HCT116 (cell line): ENCODE results near the gene COL23A1. TPM values are rescaled to one million over a fixed set of nuclear protein-coding genes. Genes with fewer than 3 reads are reported as not detected.
A peak's percentile ranks its signal among the peaks of the same experiment; 100 is the strongest.

ENCODE experiments used
- ATAC-seq: fragments of 200-7000 bp; cut with Tn5 transposase; 2 replicates; pipeline ENCODE4 v1.9.1; 2020; ENCODE audit warnings: mild to moderate bottlenecking, moderate library complexity
- BruUV-seq: library from RNA; stranded (reverse); fragments of 400-500 nt; replicated peaks from 2 replicates; lab custom pipeline; 2021; lab: Mats Ljungman, UMichigan
- CTCF ChIA-PET: fragments of 300-600 bp; sonication (Branson Sonifier 250); formaldehyde crosslinking; loops from one replicate; lab custom pipeline; 2021; ENCODE audit warnings: antibody characterized with exemption; lab: Charles Lee
- POLR2A ChIA-PET: fragments of 300-600, 350-600 bp; sonication (Branson Sonifier 250); formaldehyde crosslinking; loops from one replicate; lab custom pipeline; 2021; ENCODE audit warnings: antibody characterized with exemption; lab: Charles Lee
- RAD21 ChIA-PET, 2 experiments: fragments of 300-600 bp; sonication (Branson Sonifier 250); formaldehyde crosslinking; loops; one replicate each; lab custom pipeline; 2023; ENCODE audit warnings: low total read pairs in 2 of 2; ENCODE audit not compliant: uncharacterized antibody in 2 of 2, unreplicated experiment in 2 of 2, low non-redundant PET in 1 of 2; lab: Charles Lee
- DNase-seq: peaks from one replicate; pipeline ENCODE4 v3.0.0-alpha.2; 2010; ENCODE audit warnings: low read depth, low spot score
- H2AFZ ChIP-seq: fragments of 200-600 bp; shearing (Covaris generic), sonication (generic); 2 replicates; pipeline ENCODE4 v1.6.1; 2017; ENCODE audit warnings: low read depth, mixed run types, mixed read lengths, antibody characterized with exemption, low read length; ENCODE audit not compliant: poor library complexity, severe bottlenecking
- H3K27ac ChIP-seq: 2 replicates; pipeline ENCODE4 v1.5.1; 2012; ENCODE audit warnings: low read depth, low read length
- H3K27me3 ChIP-seq: fragments of 200-600 bp; sonication (generic); 2 replicates; pipeline ENCODE4 v1.6.1; 2016; ENCODE audit warnings: mixed run types, low read length, mixed read lengths; ENCODE audit not compliant: insufficient read depth
- H3K36me3 ChIP-seq, 2 experiments: fragments of 200-500 bp in 1 of 2; fragments of 200-600 bp in 1 of 2; sonication (Bioruptor generic) in 1 of 2; sonication (generic) in 1 of 2; 2 replicates each; pipeline versions ENCODE4 v1.5.1 to v1.6.1; 2014 to 2016; ENCODE audit warnings: low read length in 2 of 2, inconsistent platforms in 1 of 2, mixed read lengths in 1 of 2, mixed run types in 1 of 2; ENCODE audit not compliant: insufficient read depth in 2 of 2, control insufficient read depth in 1 of 2
- H3K4me1 ChIP-seq, 2 experiments: fragments of 200-600 bp in 1 of 2; sonication (generic) in 1 of 2; 2 replicates each; pipeline versions ENCODE4 v1.5.1 to v1.6.1; 2012 to 2017; ENCODE audit warnings: low read length in 2 of 2, inconsistent platforms in 1 of 2, mild to moderate bottlenecking in 1 of 2, mixed read lengths in 1 of 2, mixed run types in 1 of 2, moderate library complexity in 1 of 2; ENCODE audit not compliant: insufficient read depth in 2 of 2, control insufficient read depth in 1 of 2
- H3K4me2 ChIP-seq: fragments of 200-600 bp; sonication (generic); 2 replicates; pipeline ENCODE4 v1.6.1; 2017; ENCODE audit warnings: mixed run types, low read length, mixed read lengths
- H3K4me3 ChIP-seq, 2 experiments: fragments of 200-600 bp in 1 of 2; sonication (generic) in 1 of 2; replicated peaks in 1 of 2; 2 replicates each; pipeline ENCODE4 v1.5.1; 2011 to 2016; ENCODE audit warnings: low read length in 2 of 2, control low read depth in 1 of 2, low read depth in 1 of 2, mild to moderate bottlenecking in 1 of 2, mixed read lengths in 1 of 2, mixed run types in 1 of 2
- H3K79me2 ChIP-seq: fragments of 200-600 bp; sonication (generic); 2 replicates; pipeline ENCODE4 v1.6.1; 2017; ENCODE audit warnings: mild to moderate bottlenecking, mixed run types, low read length, moderate library complexity, mixed read lengths; ENCODE audit not compliant: insufficient read depth
- H3K9ac ChIP-seq: fragments of 200-600 bp; sonication (generic); 2 replicates; pipeline ENCODE4 v1.6.1; 2016; ENCODE audit warnings: low read length, mixed read lengths
- H3K9me2 ChIP-seq: fragments of 200-600 bp; sonication (generic), shearing (Covaris generic); 2 replicates; pipeline ENCODE4 v1.6.1; 2017; ENCODE audit warnings: mixed run types, mild to moderate bottlenecking, moderate library complexity; ENCODE audit not compliant: insufficient read depth
- H3K9me3 ChIP-seq, 2 experiments: fragments of 200-500 bp in 1 of 2; fragments of 200-600 bp in 1 of 2; sonication (Bioruptor generic) in 1 of 2; sonication (generic) in 1 of 2; 2 replicates each; pipeline ENCODE4 v1.6.1; 2014 to 2017; ENCODE audit warnings: low read length in 2 of 2, mixed read lengths in 2 of 2, inconsistent platforms in 1 of 2, low read depth in 1 of 2, mild to moderate bottlenecking in 1 of 2, mixed run types in 1 of 2, moderate library complexity in 1 of 2; ENCODE audit not compliant: control insufficient read depth in 1 of 2, insufficient read depth in 1 of 2
- H4K20me1 ChIP-seq: fragments of 200-600 bp; sonication (generic), shearing (Covaris generic); 2 replicates; pipeline ENCODE4 v1.6.1; 2017; ENCODE audit warnings: mixed run types, mild to moderate bottlenecking, moderate library complexity; ENCODE audit not compliant: insufficient read depth
- ATF3 ChIP-seq: IDR thresholded peaks from 2 replicates; pipeline ENCODE4 v1.6.1; 2012
- CBX3 ChIP-seq: IDR thresholded peaks from 2 replicates; pipeline ENCODE4 v1.6.1; 2012; ENCODE audit warnings: low read depth
- CEBPB ChIP-seq: IDR thresholded peaks from 2 replicates; pipeline ENCODE4 v1.6.1; 2012; ENCODE audit warnings: low read depth
- EGR1 ChIP-seq: IDR thresholded peaks from 2 replicates; pipeline ENCODE4 v1.6.1; 2012; ENCODE audit warnings: low read depth
- EZH2phosphoT487 ChIP-seq: fragments of 200-600 bp; IDR thresholded peaks from 2 replicates; pipeline ENCODE4 v1.6.1; 2018; ENCODE audit warnings: antibody characterized with exemption, borderline replicate concordance
- JUND ChIP-seq: IDR thresholded peaks from 2 replicates; pipeline ENCODE4 v1.6.1; 2012
- MAX ChIP-seq: IDR thresholded peaks from 2 replicates; pipeline ENCODE4 v1.6.1; 2012
- RAD21 ChIP-seq: IDR thresholded peaks from 2 replicates; pipeline ENCODE4 v1.6.1; 2012; ENCODE audit warnings: low read depth, mild to moderate bottlenecking
- SP1 ChIP-seq: IDR thresholded peaks from 2 replicates; pipeline ENCODE4 v1.6.1; 2012; ENCODE audit warnings: low read depth
- TCF7L2 ChIP-seq: IDR thresholded peaks from 2 replicates; pipeline ENCODE4 v1.7.0; 2011; ENCODE audit warnings: borderline replicate concordance, inconsistent platforms; ENCODE audit not compliant: insufficient read depth, insufficient read length; ENCODE audit errors: extremely low read depth
- ZNF274 ChIP-seq: fragments of 200-500 bp; sonication (Bioruptor generic); IDR thresholded peaks from 2 replicates; pipeline ENCODE4 v1.6.1; 2014; ENCODE audit warnings: mild to moderate bottlenecking, low read depth, low read length, inconsistent platforms
- intact Hi-C: fragments of 100-400 bp; cut with micrococcal nuclease; formaldehyde crosslinking; loops from 2 replicates; pipeline ENCODE4 v1.10.0; 2022
- total RNA-seq: library from RNA; stranded (reverse); gene quantifications from one replicate; pipeline ENCODE4 v1.2.1, GENCODE V29; 2021; ENCODE audit not compliant: unreplicated experiment

Gene COL23A1
- total RNA-seq, 1 experiment from 2014 or later: not detected

- peaks cover 54% of the 10 kb centered on the region for H3K79me2 ChIP-seq
Measured at GRCh38 chr5:178625679-178626483, 35.7 kb upstream of the COL23A1 start.

GRCh38 chr5:178624631-178625546, 34.7 kb upstream of the COL23A1 start:
- intact Hi-C loops: loop anchor here (5.0 to 10.0 kb wide), 3 partner anchors 107 to 548 kb away; partner anchors contain the start of genes ZNF354A and ZNF354B
- no peak overlapping the region for H2AFZ ChIP-seq
- ChIA-PET CTCF (no interaction called here), POLR2A (no interaction called here), RAD21 (no interaction called here)
- TF ChIP-seq SP1 (no peak), TCF7L2 (no peak), ATF3 (no peak), JUND (no peak), EGR1 (no peak), RAD21 (no peak), MAX (no peak), CBX3 (no peak), CEBPB (no peak), EZH2phosphoT487 (no peak), ZNF274 (no peak)
- no peaks in the 10 kb centered on the region for H3K27me3 ChIP-seq
- peak overlapping the region; percentile 94; the same call in 1 of the 2 replicates for H3K9ac ChIP-seq
- H3K4me1 ChIP-seq: peaks cover 11 to 17% of the 10 kb centered on the region in 2 experiments
- DNase-seq (no peak), ATAC-seq (no peak)
- no peaks in the 10 kb centered on the region for H4K20me1 ChIP-seq
- H3K79me2 ChIP-seq: peaks cover 64% of the 10 kb centered on the region
- H3K4me3 ChIP-seq: peak overlapping the region; percentile 86 to 94
- H3K4me2 ChIP-seq: peak overlapping the region; percentile 79
- H3K36me3 ChIP-seq: peaks cover 18 to 28% of the 10 kb centered on the region in 2 experiments; a peak in 3 of 4 replicates
- no peaks in the 10 kb centered on the region for H3K9me2 ChIP-seq
- H3K9me3 ChIP-seq: no peaks in the 10 kb centered on the region
- BruUV-seq: no TSS peak
- H3K27ac ChIP-seq: no peak overlapping the region

More at GRCh38 chr5:178625679-178626483, 35.7 kb upstream of the COL23A1 start:
- peaks cover 11 to 27% of the 10 kb centered on the region in 2 experiments for H3K4me1 ChIP-seq
- no peaks in the 10 kb centered on the region for H3K9me2 ChIP-seq
- H2AFZ ChIP-seq: no peak overlapping the region
- intact Hi-C loops: loop anchor here (5.0 to 10.0 kb wide), 3 partner anchors 106 to 549 kb away; partner anchors contain the start of genes ZNF354A and ZNF354B
- BruUV-seq: no TSS peak
- H3K27ac ChIP-seq: peak overlapping the region; percentile 84
- TF ChIP-seq EGR1: no peak
- ChIA-PET CTCF (no interaction called here), RAD21 (no interaction called here), POLR2A (no interaction called here)
- no peaks in the 10 kb centered on the region for H4K20me1 ChIP-seq
- H3K9ac ChIP-seq: peak overlapping the region; percentile 94
- H3K27me3 ChIP-seq: no peaks in the 10 kb centered on the region
- peak; percentile 30 for ATAC-seq
- peaks cover 15 to 18% of the 10 kb centered on the region in 2 experiments; a peak in 3 of 4 replicates for H3K36me3 ChIP-seq
- DNase-seq: no peak
- peak overlapping the region; percentile 79 for H3K4me2 ChIP-seq
- peak overlapping the region; percentile 86 to 94 for H3K4me3 ChIP-seq
- H3K9me3 ChIP-seq: no peaks in the 10 kb centered on the region
